Esophagus squamous epithelium (tissue), 4 donors: ENCODE measurements around the gene SMIM32.

ENCODE experiments used
- CTCF ChIP-seq, 6 experiments: fragments of 450-650 bp in 4 of 6; fragments of 200-600 bp in 2 of 6; sonication (generic) in 2 of 6; IDR thresholded peaks; one replicate each; pipeline ENCODE4 v1.5.1; 2016 to 2019; ENCODE audit warnings: antibody characterized with exemption in 6 of 6, mild to moderate bottlenecking in 4 of 6, moderate library complexity in 4 of 6
- POLR2A ChIP-seq, 4 donors: fragments of 450-650 bp; IDR thresholded peaks; one replicate each; pipeline ENCODE4 v1.6.1; 2017; ENCODE audit warnings: antibody characterized with exemption in 4 of 4, mild to moderate bottlenecking in 4 of 4, moderate library complexity in 3 of 4

- TF ChIP-seq POLR2A (IDR thresholded peaks at IDR 0.05) (no peak), CTCF (IDR thresholded peaks at IDR 0.05) (no peak)
Measured at GRCh38 chr5:136205061-136205702, 12.2 kb upstream of the SMIM32 start.
